ENCODE results near the gene EXOC4.

- TF ChIP-seq ZNF48 (tag by site-specific recombination; IDR thresholded peaks at IDR 0.05) (no peak), ZNF114 (tag by site-specific recombination; IDR thresholded peaks at IDR 0.05) (no peak), ZBTB7A (tag by site-specific recombination; IDR thresholded peaks at IDR 0.05; ENCODE audit: low read depth) (no peak), ZNF155 (tag by site-specific recombination; IDR thresholded peaks at IDR 0.05) (no peak), YY2 (tag by site-specific recombination; IDR thresholded peaks at IDR 0.05) (no peak), ZNF146 (tag by site-specific recombination; IDR thresholded peaks at IDR 0.05) (no peak)
- TF ChIP-seq, protein P1, sequence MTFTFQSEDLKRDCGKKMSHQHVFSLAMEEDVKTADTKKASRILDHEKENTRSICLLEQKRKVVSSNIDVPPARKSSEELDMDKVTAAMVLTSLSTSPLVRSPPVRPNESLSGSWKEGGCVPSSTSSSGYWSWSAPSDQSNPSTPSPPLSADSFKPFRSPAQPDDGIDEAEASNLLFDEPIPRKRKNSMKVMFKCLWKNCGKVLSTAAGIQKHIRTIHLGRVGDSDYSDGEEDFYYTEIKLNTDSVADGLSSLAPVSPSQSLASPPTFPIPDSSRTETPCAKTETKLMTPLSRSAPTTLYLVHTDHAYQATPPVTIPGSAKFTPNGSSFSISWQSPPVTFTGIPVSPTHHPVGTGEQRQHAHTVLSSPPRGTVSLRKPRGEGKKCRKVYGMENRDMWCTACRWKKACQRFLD (tag by site-specific recombination; IDR thresholded peaks at IDR 0.05), result no peak
- TF ChIP-seq, protein P2, sequence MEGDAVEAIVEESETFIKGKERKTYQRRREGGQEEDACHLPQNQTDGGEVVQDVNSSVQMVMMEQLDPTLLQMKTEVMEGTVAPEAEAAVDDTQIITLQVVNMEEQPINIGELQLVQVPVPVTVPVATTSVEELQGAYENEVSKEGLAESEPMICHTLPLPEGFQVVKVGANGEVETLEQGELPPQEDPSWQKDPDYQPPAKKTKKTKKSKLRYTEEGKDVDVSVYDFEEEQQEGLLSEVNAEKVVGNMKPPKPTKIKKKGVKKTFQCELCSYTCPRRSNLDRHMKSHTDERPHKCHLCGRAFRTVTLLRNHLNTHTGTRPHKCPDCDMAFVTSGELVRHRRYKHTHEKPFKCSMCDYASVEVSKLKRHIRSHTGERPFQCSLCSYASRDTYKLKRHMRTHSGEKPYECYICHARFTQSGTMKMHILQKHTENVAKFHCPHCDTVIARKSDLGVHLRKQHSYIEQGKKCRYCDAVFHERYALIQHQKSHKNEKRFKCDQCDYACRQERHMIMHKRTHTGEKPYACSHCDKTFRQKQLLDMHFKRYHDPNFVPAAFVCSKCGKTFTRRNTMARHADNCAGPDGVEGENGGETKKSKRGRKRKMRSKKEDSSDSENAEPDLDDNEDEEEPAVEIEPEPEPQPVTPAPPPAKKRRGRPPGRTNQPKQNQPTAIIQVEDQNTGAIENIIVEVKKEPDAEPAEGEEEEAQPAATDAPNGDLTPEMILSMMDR (tag by site-specific recombination; IDR thresholded peaks at IDR 0.05), result no peak
These were observed 237.0 kb downstream of the EXOC4 start for GRCh38 chr7:133489906-133490305.
